Measurements from ENCODE around the gene C1orf21. TPM values are rescaled to one million over a fixed set of nuclear protein-coding genes. Genes with fewer than 3 reads are reported as not detected.

The C1orf21 gene
- total and polyA plus RNA-seq, 9 donors = 36.9 to 51.3 (median 44.3) TPM

DNA sequence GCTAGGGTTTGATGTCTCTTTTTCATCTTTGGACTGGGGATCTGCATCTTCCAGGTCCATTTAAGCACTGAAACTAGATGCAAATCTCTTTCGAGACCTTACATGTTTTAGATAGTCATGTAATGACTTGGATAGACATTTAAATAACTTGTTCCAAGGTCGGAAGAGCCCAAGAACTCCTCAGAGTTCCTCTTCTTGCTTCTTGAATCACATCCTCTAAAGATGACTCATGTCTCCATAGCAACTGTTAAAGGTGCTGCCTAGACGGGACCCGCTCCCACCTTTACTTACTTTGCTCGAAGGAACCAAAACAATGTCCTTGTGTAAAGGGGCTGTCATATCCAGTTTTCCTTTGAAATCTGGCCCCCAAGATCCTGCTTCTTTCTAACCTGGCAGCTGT lies 237.8 kb downstream of the C1orf21 start:
- H3K4me1 ChIP-seq (ENCODE audit: control insufficient read depth, insufficient read depth, low read length) = peaks cover 64% of the 10 kb centered on the region
- DNase-seq = peak; percentile 65
- H3K27ac ChIP-seq (ENCODE audit: low read length) = peak overlapping the region; percentile 40

GRCh38 chr1:184625271-184625670 lies 238.4 kb downstream of the C1orf21 start:
- no CpG with 5 or more reads among the region's 4 CpGs for WGBS (ENCODE audit: insufficient coverage)
- H3K27ac ChIP-seq (ENCODE audit: low read length) = peak overlapping the region; percentile 40
- peak; percentile 78 for DNase-seq
- no peaks in the 10 kb centered on the region for H3K9me3 ChIP-seq (replicated peaks; ENCODE audit: control insufficient read depth, low read depth, low read length)
- no peak overlapping the region for H3K4me3 ChIP-seq (ENCODE audit: low read length)
- H3K27me3 ChIP-seq (ENCODE audit: control insufficient read depth, insufficient read depth, low read length) = no peaks in the 10 kb centered on the region
- peaks cover 62% of the 10 kb centered on the region for H3K4me1 ChIP-seq (ENCODE audit: control insufficient read depth, insufficient read depth, low read length)
- H3K36me3 ChIP-seq (ENCODE audit: control insufficient read depth, insufficient read depth, low read length) = peaks cover 3% of the 10 kb centered on the region

More for the DNA sequence above, 237.8 kb downstream of the C1orf21 start:
- Histone ChIP-seq H3K27me3 (ENCODE audit: control insufficient read depth, insufficient read depth, low read length) (no peaks in the 10 kb centered on the region), H3K36me3 (ENCODE audit: control insufficient read depth, insufficient read depth, low read length) (peaks cover 6% of the 10 kb centered on the region), H3K9me3 (replicated peaks; ENCODE audit: control insufficient read depth, low read depth, low read length) (no peaks in the 10 kb centered on the region), H3K4me3 (ENCODE audit: low read length) (no peak overlapping the region)
- 40% methylated on average over 1 of the region's 5 CpGs for WGBS (ENCODE audit: insufficient coverage)

DNA sequence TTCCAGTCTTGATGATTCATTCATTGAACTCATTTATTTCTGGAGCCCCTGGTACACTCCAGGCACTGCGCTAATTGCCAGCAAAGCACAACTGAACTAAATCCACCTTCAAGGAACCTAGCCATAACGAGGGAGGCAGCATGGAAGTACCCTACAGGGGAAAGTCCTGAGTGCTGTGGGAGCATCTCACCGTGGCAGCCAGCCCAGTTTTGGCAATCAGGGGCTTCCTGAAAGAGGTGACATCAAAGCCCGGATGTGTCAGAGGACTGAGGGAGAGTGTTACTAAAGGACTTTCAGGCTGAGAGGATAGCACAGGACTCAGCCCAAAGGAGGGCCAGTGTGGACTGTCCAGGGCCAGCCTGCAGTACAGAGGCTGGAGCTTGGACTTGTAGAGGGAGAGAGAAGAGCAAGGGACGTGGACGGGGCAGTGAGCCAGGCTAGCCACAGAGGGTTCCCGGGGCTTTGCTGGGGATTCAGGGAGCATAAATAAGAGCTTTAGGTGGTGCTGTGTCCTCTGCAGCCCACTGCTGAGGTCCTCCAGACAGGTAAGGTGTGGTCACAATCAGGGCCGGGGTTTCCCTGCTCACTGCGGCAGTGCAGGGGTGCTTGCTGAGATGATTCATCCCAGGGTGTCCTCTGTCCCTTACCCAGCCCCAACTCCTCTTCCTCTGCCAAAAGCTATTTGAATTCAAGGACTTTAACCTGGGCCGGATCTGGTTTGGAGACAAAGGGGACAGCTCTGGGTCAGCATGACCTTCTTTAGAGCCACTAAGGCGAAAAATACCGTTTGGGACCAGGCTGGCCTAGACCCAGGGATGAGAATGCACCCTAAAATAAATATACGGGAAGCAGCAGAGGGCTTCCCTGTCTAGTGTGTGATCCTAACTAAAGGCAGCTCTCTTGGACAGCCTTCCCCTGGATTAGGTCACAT lies 239.5 kb downstream of the C1orf21 start:
- Histone ChIP-seq H3K27me3 (ENCODE audit: control insufficient read depth, insufficient read depth, low read length) (no peaks in the 10 kb centered on the region), H3K4me1 (ENCODE audit: control insufficient read depth, insufficient read depth, low read length) (peaks cover 59% of the 10 kb centered on the region), H3K36me3 (ENCODE audit: control insufficient read depth, insufficient read depth, low read length) (peaks cover 3% of the 10 kb centered on the region), H3K9me3 (replicated peaks; ENCODE audit: control insufficient read depth, low read depth, low read length) (no peaks in the 10 kb centered on the region), H3K27ac (ENCODE audit: low read length) (peak overlapping the region; percentile 59), H3K4me3 (ENCODE audit: low read length) (no peak overlapping the region)
- no peak for DNase-seq
- 56% methylated on average over 10 of the region's 13 CpGs for WGBS (ENCODE audit: insufficient coverage)

DNA sequence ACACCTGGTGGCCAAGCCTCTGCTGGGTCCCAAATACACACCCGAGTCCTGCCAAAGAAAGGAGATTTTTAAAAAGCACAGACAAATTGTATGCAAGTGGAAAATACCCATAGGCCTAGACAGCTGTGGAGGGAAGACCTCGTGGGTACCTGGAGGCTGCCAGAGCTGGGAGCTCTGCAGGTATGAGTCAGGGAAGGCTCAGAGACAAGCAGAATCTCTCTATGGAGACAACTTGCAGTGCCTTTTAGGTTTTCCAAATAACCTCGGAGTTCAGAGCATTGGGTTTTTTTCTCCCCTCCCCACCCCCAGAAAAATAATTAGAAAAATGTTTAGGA lies 240.1 kb downstream of the C1orf21 start:
- Histone ChIP-seq H3K27me3 (ENCODE audit: control insufficient read depth, insufficient read depth, low read length) (no peaks in the 10 kb centered on the region), H3K36me3 (ENCODE audit: control insufficient read depth, insufficient read depth, low read length) (peaks cover 3% of the 10 kb centered on the region), H3K4me1 (ENCODE audit: control insufficient read depth, insufficient read depth, low read length) (peaks cover 53% of the 10 kb centered on the region), H3K27ac (ENCODE audit: low read length) (peak overlapping the region; percentile 59), H3K9me3 (replicated peaks; ENCODE audit: control insufficient read depth, low read depth, low read length) (no peaks in the 10 kb centered on the region), H3K4me3 (ENCODE audit: low read length) (no peak overlapping the region)
- 100% methylated on average over 1 of the region's 3 CpGs for WGBS (ENCODE audit: insufficient coverage)
- peak; percentile 71 for DNase-seq

- H3K36me3 ChIP-seq (ENCODE audit: control insufficient read depth, insufficient read depth, low read length) = peaks cover 3% of the 10 kb centered on the region
- H3K27me3 ChIP-seq (ENCODE audit: control insufficient read depth, insufficient read depth, low read length) = no peaks in the 10 kb centered on the region
- peaks cover 44% of the 10 kb centered on the region for H3K4me1 ChIP-seq (ENCODE audit: control insufficient read depth, insufficient read depth, low read length)
- no peaks in the 10 kb centered on the region for H3K9me3 ChIP-seq (replicated peaks; ENCODE audit: control insufficient read depth, low read depth, low read length)
- 96% methylated on average over 3 of the region's 4 CpGs for WGBS (ENCODE audit: insufficient coverage)
- DNase-seq = peak; percentile 38
- H3K27ac ChIP-seq (ENCODE audit: low read length) = peak overlapping the region; percentile 81
- H3K4me3 ChIP-seq (ENCODE audit: low read length) = no peak overlapping the region
These were observed 242.4 kb downstream of the C1orf21 start for GRCh38 chr1:184629266-184629665.

- peaks cover 36% of the 10 kb centered on the region for H3K4me1 ChIP-seq (ENCODE audit: control insufficient read depth, insufficient read depth, low read length)
These were observed 243.8 kb downstream of the C1orf21 start for GRCh38 chr1:184630679-184631060.

DNA sequence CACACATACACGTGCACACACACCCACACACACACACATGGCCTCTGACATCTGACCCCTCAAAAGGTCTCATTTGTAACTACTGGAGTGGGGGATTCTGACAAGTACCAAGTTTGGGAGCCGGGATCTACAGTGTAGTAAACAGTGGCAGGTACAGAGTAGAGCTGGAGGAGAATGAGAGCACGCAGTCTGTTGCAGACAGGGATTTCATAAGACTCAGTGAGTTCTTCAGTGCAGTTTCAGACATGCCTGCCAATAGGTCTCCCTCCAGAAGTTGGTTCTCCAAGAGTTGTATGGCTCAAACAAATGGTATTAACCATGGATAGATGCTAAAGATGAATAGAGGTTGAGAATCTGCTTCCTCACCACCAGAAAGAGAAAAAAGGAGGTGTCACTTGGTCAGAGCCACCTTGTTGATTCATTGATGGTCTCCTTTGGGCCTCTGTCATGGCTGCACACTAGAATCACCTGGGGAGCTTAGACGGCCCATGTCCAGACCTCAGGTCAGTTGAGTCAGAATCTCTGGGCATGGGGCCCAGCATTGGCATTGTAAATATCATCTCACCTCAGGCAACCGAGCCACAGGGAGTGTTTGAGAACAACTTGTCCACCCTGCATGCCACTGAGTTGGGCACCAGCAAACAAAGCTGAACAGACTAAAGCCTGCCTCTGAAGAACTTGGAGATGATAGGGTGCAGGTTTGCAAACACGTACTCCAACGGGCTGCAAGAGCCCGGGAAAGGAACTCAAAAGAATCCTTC lies 245.8 kb downstream of the C1orf21 start:
- H3K27ac ChIP-seq (ENCODE audit: low read length) = no peak overlapping the region
- 93% methylated on average over 5 of the region's 8 CpGs for WGBS (ENCODE audit: insufficient coverage)
- DNase-seq = no peak
- no peak overlapping the region for H3K4me3 ChIP-seq (ENCODE audit: low read length)
- peaks cover 3% of the 10 kb centered on the region for H3K36me3 ChIP-seq (ENCODE audit: control insufficient read depth, insufficient read depth, low read length)
- H3K27me3 ChIP-seq (ENCODE audit: control insufficient read depth, insufficient read depth, low read length) = no peaks in the 10 kb centered on the region
- peaks cover 26% of the 10 kb centered on the region for H3K4me1 ChIP-seq (ENCODE audit: control insufficient read depth, insufficient read depth, low read length)
- no peaks in the 10 kb centered on the region for H3K9me3 ChIP-seq (replicated peaks; ENCODE audit: control insufficient read depth, low read depth, low read length)

More at GRCh38 chr1:184630679-184631060, 243.8 kb downstream of the C1orf21 start:
- no peaks in the 10 kb centered on the region for H3K27me3 ChIP-seq (ENCODE audit: control insufficient read depth, insufficient read depth, low read length)
- H3K9me3 ChIP-seq (replicated peaks; ENCODE audit: control insufficient read depth, low read depth, low read length) = no peaks in the 10 kb centered on the region
- H3K36me3 ChIP-seq (ENCODE audit: control insufficient read depth, insufficient read depth, low read length) = peaks cover 3% of the 10 kb centered on the region
- no peak overlapping the region for H3K4me3 ChIP-seq (ENCODE audit: low read length)
- WGBS (ENCODE audit: insufficient coverage) = 57% methylated on average over 4 of the region's 5 CpGs
- peak overlapping the region; percentile 81 for H3K27ac ChIP-seq (ENCODE audit: low read length)
- DNase-seq = peak; percentile 38

DNA sequence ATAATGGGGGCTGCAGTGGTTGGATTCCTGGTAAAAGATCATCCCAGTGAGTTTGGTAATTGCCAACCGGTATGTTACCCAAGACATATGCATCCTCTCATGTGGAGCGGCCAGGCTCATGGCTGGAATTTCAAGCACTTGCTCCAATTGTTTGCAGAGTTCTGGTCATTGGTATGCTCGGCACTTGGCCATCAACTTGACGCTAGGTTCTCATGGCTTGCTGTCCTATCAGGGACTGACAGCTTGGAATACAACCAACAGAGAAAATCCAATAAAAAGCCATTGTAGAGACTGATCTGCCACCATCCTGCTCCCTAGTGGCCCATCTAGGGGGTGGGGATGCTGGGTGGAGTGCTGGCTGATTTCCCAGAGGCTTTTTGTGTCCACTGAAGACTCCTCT lies 247.0 kb downstream of the C1orf21 start:
- Histone ChIP-seq H3K27me3 (ENCODE audit: control insufficient read depth, insufficient read depth, low read length) (no peaks in the 10 kb centered on the region), H3K4me1 (ENCODE audit: control insufficient read depth, insufficient read depth, low read length) (peaks cover 26% of the 10 kb centered on the region), H3K27ac (ENCODE audit: low read length) (no peak overlapping the region), H3K36me3 (ENCODE audit: control insufficient read depth, insufficient read depth, low read length) (peaks cover 3% of the 10 kb centered on the region), H3K9me3 (replicated peaks; ENCODE audit: control insufficient read depth, low read depth, low read length) (peaks cover 3% of the 10 kb centered on the region), H3K4me3 (ENCODE audit: low read length) (no peak overlapping the region)
- 85% methylated on average over 4 of the region's 4 CpGs for WGBS (ENCODE audit: insufficient coverage)
- no peak for DNase-seq

GRCh38 chr1:184634296-184634695 lies 247.5 kb downstream of the C1orf21 start:
- no peak overlapping the region for H3K27ac ChIP-seq (ENCODE audit: low read length)
- peaks cover 25% of the 10 kb centered on the region for H3K4me1 ChIP-seq (ENCODE audit: control insufficient read depth, insufficient read depth, low read length)
- no CpG with 5 or more reads among the region's 1 CpG for WGBS (ENCODE audit: insufficient coverage)
- no peak for DNase-seq
- no peaks in the 10 kb centered on the region for H3K27me3 ChIP-seq (ENCODE audit: control insufficient read depth, insufficient read depth, low read length)
- no peak overlapping the region for H3K4me3 ChIP-seq (ENCODE audit: low read length)
- peaks cover 3% of the 10 kb centered on the region for H3K9me3 ChIP-seq (replicated peaks; ENCODE audit: control insufficient read depth, low read depth, low read length)
- no peaks in the 10 kb centered on the region for H3K36me3 ChIP-seq (ENCODE audit: control insufficient read depth, insufficient read depth, low read length)

DNA sequence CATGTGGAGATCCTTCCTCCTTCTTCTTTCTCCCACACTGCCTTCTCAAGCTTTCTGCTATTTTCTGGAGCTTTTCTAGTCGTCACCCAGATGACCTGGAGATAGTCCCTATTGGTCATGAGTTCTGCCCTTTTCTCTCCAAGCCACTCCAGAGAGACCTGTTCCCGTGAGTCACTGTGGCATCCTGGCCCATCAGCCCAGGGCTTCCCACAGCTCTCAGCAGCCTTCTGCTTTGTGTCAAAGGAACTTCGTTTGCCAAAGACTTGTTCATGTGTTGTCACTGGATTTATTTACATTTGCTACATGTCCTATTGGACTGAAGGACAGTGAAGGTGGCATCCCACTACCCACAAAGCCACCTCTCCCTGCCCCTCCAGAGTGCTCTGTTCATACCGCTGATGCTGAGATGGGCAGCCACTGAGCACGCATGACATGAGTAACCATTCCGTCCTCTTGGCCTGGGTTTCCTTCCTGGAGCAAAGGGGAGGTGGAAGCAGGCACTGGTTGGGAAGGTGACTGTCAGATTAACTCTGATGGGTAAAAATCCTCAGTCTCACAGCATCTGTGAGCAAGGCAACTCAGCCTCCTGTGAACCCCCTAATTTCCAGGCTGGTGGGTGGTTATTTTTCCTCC lies 248.6 kb downstream of the C1orf21 start:
- no peak overlapping the region for H3K4me3 ChIP-seq (ENCODE audit: low read length)
- H3K27me3 ChIP-seq (ENCODE audit: control insufficient read depth, insufficient read depth, low read length) = no peaks in the 10 kb centered on the region
- peaks cover 19% of the 10 kb centered on the region for H3K4me1 ChIP-seq (ENCODE audit: control insufficient read depth, insufficient read depth, low read length)
- no peaks in the 10 kb centered on the region for H3K36me3 ChIP-seq (ENCODE audit: control insufficient read depth, insufficient read depth, low read length)
- WGBS (ENCODE audit: insufficient coverage) = 93% methylated on average over 1 of the region's 6 CpGs
- DNase-seq = no peak
- peaks cover 3% of the 10 kb centered on the region for H3K9me3 ChIP-seq (replicated peaks; ENCODE audit: control insufficient read depth, low read depth, low read length)
- peak overlapping the region; percentile 25 for H3K27ac ChIP-seq (ENCODE audit: low read length)

All from muscle of leg (tissue), 11 donors.